ENCODE data around the gene ANKDD1A. TPM values are rescaled to one million over a fixed set of nuclear protein-coding genes. Genes with fewer than 3 reads are reported as not detected.

The ANKDD1A gene
- total RNA-seq, 1 donor = 6.2 TPM

- no peak overlapping the region for H3K4me3 ChIP-seq (ENCODE audit: insufficient read depth, low read length)
- H2AFZ ChIP-seq (ENCODE audit: low read length) = no peak overlapping the region
- no peaks in the 10 kb centered on the region for H3K79me2 ChIP-seq (ENCODE audit: insufficient read depth, low read length)
- H3K9me3 ChIP-seq (ENCODE audit: low read depth, low read length) = no peaks in the 10 kb centered on the region
- no peak overlapping the region for H3K4me2 ChIP-seq (ENCODE audit: insufficient read depth, low read length)
- no peaks in the 10 kb centered on the region for H3K27me3 ChIP-seq (ENCODE audit: insufficient read depth, low read length)
- DNase-seq (ENCODE audit: insufficient read length, low spot score, missing footprints) = no peak
- H4K20me1 ChIP-seq (ENCODE audit: insufficient read depth, low read length) = no peaks in the 10 kb centered on the region
- no peaks in the 10 kb centered on the region for H3K36me3 ChIP-seq (ENCODE audit: insufficient read depth, low read length)
- H3K27ac ChIP-seq (ENCODE audit: low read depth, low read length) = no peak overlapping the region
- no peak for TF ChIP-seq CTCF (IDR thresholded peaks at IDR 0.05; ENCODE audit: extremely low read depth, low read depth, low read length)
- peaks cover under 1% of the 10 kb centered on the region for H3K4me1 ChIP-seq (ENCODE audit: insufficient read depth, low read length)
Measured at GRCh38 chr15:64916365-64916764, 4.7 kb downstream of the ANKDD1A start.

GRCh38 chr15:64917211-64917610 lies 5.5 kb downstream of the ANKDD1A start:
- no peak for DNase-seq (ENCODE audit: insufficient read length, low spot score, missing footprints)
- no peak overlapping the region for H3K27ac ChIP-seq (ENCODE audit: low read depth, low read length)
- no peaks in the 10 kb centered on the region for H3K27me3 ChIP-seq (ENCODE audit: insufficient read depth, low read length)

GRCh38 chr15:64919721-64920120 lies 8.0 kb downstream of the ANKDD1A start:
- Histone ChIP-seq H3K36me3 (ENCODE audit: insufficient read depth, low read length) (no peaks in the 10 kb centered on the region), H2AFZ (ENCODE audit: low read length) (no peak overlapping the region), H4K20me1 (ENCODE audit: insufficient read depth, low read length) (no peaks in the 10 kb centered on the region), H3K4me2 (ENCODE audit: insufficient read depth, low read length) (no peak overlapping the region), H3K4me1 (ENCODE audit: insufficient read depth, low read length) (peaks cover 11% of the 10 kb centered on the region), H3K27me3 (ENCODE audit: insufficient read depth, low read length) (no peaks in the 10 kb centered on the region), H3K79me2 (ENCODE audit: insufficient read depth, low read length) (no peaks in the 10 kb centered on the region), H3K27ac (ENCODE audit: low read depth, low read length) (no peak overlapping the region), H3K9me3 (ENCODE audit: low read depth, low read length) (no peaks in the 10 kb centered on the region), H3K4me3 (ENCODE audit: insufficient read depth, low read length) (no peak overlapping the region)
- TF ChIP-seq CTCF (IDR thresholded peaks at IDR 0.05; ENCODE audit: extremely low read depth, low read depth, low read length) = no peak
- DNase-seq (ENCODE audit: insufficient read length, low spot score, missing footprints) = no peak

More at GRCh38 chr15:64917211-64917610, 5.5 kb downstream of the ANKDD1A start:
- Histone ChIP-seq H3K9me3 (ENCODE audit: low read depth, low read length) (no peaks in the 10 kb centered on the region), H3K4me1 (ENCODE audit: insufficient read depth, low read length) (peaks cover 3% of the 10 kb centered on the region), H3K4me3 (ENCODE audit: insufficient read depth, low read length) (no peak overlapping the region), H2AFZ (ENCODE audit: low read length) (no peak overlapping the region), H4K20me1 (ENCODE audit: insufficient read depth, low read length) (no peaks in the 10 kb centered on the region), H3K4me2 (ENCODE audit: insufficient read depth, low read length) (no peak overlapping the region), H3K79me2 (ENCODE audit: insufficient read depth, low read length) (no peaks in the 10 kb centered on the region), H3K36me3 (ENCODE audit: insufficient read depth, low read length) (no peaks in the 10 kb centered on the region)
- TF ChIP-seq CTCF (IDR thresholded peaks at IDR 0.05; ENCODE audit: extremely low read depth, low read depth, low read length) = no peak

GRCh38 chr15:64921711-64922110 lies 10.0 kb downstream of the ANKDD1A start:
- H3K27ac ChIP-seq (ENCODE audit: low read depth, low read length) = no peak overlapping the region
- H3K4me1 ChIP-seq (ENCODE audit: insufficient read depth, low read length) = peaks cover 11% of the 10 kb centered on the region
- no peaks in the 10 kb centered on the region for H3K27me3 ChIP-seq (ENCODE audit: insufficient read depth, low read length)
- no peak overlapping the region for H2AFZ ChIP-seq (ENCODE audit: low read length)
- no peaks in the 10 kb centered on the region for H4K20me1 ChIP-seq (ENCODE audit: insufficient read depth, low read length)
- no peaks in the 10 kb centered on the region for H3K36me3 ChIP-seq (ENCODE audit: insufficient read depth, low read length)
- no peak for TF ChIP-seq CTCF (IDR thresholded peaks at IDR 0.05; ENCODE audit: extremely low read depth, low read depth, low read length)
- no peaks in the 10 kb centered on the region for H3K9me3 ChIP-seq (ENCODE audit: low read depth, low read length)
- no peaks in the 10 kb centered on the region for H3K79me2 ChIP-seq (ENCODE audit: insufficient read depth, low read length)
- no peak overlapping the region for H3K4me2 ChIP-seq (ENCODE audit: insufficient read depth, low read length)
- DNase-seq (ENCODE audit: insufficient read length, low spot score, missing footprints) = no peak
- no peak overlapping the region for H3K4me3 ChIP-seq (ENCODE audit: insufficient read depth, low read length)

All from osteoblast (primary cell).